Measurements from ENCODE around the gene C3. TPM values are rescaled to one million over a fixed set of nuclear protein-coding genes. Genes with fewer than 3 reads are reported as not detected.
"Not testable (repeated sequence)": the region's sequence is repeated elsewhere in the genome, so short reads cannot be mapped to it uniquely, and the experiment has no call there.

The C3 gene
- total and polyA plus RNA-seq, 7 donors, result 37.7 to 120 (median 88.4) TPM

GRCh38 chr19:6767081-6767356 is 46.6 kb upstream of the C3 start:
- Histone ChIP-seq H3K27ac (no peak overlapping the region), H3K9me3 (no peaks in the 10 kb centered on the region), H3K27me3 (ENCODE audit: insufficient read depth in 3 of 3, low read length in 2 of 3) (peaks cover 0 to 28% (median 11%) of the 10 kb centered on the region in 3 donors), H3K4me3 (peak overlapping the region; percentile 41), H3K36me3 (ENCODE audit: insufficient read depth in 1 of 2, low read depth in 1 of 2) (no peaks in the 10 kb centered on the region), H3K4me1 (peaks cover 5% of the 10 kb centered on the region)
- DNase-seq, result no peak
- peak in 3 of 4 donors; percentile 7 to 18 (median 15) for ATAC-seq
- no peak for TF ChIP-seq CTCF (IDR thresholded peaks at IDR 0.05)
- WGBS, 3 donors, result 1 to 2% (median 1%) methylated on average over 15 of the region's 15 CpGs
- intact Hi-C loops (cut with DNase I), result loop anchor here in 1 of 2 donors (5.0 kb wide), 1 partner anchor 35 kb away; no protein-coding TSS in a partner anchor

GRCh38 chr19:6766357-6767080 is 46.1 kb upstream of the C3 start:
- WGBS, 3 donors, result 15 to 25% (median 19%) methylated on average over 16 of the region's 16 CpGs
- DNase-seq, result no peak
- peaks cover 0 to 28% (median 11%) of the 10 kb centered on the region in 3 donors for H3K27me3 ChIP-seq (ENCODE audit: insufficient read depth in 3 of 3, low read length in 2 of 3)
- no peaks in the 10 kb centered on the region for H3K9me3 ChIP-seq
- ATAC-seq, result no peak
- H3K4me1 ChIP-seq, result peaks cover 5% of the 10 kb centered on the region
- no peaks in the 10 kb centered on the region for H3K36me3 ChIP-seq (ENCODE audit: insufficient read depth in 1 of 2, low read depth in 1 of 2)
- TF ChIP-seq CTCF (IDR thresholded peaks at IDR 0.05), result no peak
- H3K4me3 ChIP-seq, result peak overlapping the region; percentile 41
- intact Hi-C loops (cut with DNase I), result loop anchor here in 1 of 2 donors (5.0 kb wide), 1 partner anchor 34 kb away; no protein-coding TSS in a partner anchor
- H3K27ac ChIP-seq, result no peak overlapping the region

GRCh38 chr19:6765738-6766356 is 45.4 kb upstream of the C3 start:
- H3K4me3 ChIP-seq, result no peak overlapping the region
- H3K27me3 ChIP-seq (ENCODE audit: insufficient read depth in 3 of 3, low read length in 2 of 3), result peaks cover 0 to 28% (median 11%) of the 10 kb centered on the region in 3 donors
- TF ChIP-seq CTCF (IDR thresholded peaks at IDR 0.05), result no peak
- no peaks in the 10 kb centered on the region for H3K9me3 ChIP-seq
- peaks cover 5% of the 10 kb centered on the region for H3K4me1 ChIP-seq
- intact Hi-C loops (cut with DNase I), result loop anchor here in 1 of 2 donors (5.0 kb wide), 1 partner anchor 34 kb away; no protein-coding TSS in a partner anchor
- no peaks in the 10 kb centered on the region for H3K36me3 ChIP-seq (ENCODE audit: insufficient read depth in 1 of 2, low read depth in 1 of 2)
- 27 to 31% (median 29%) methylated on average over 8 of the region's 8 CpGs for WGBS, 3 donors
- ATAC-seq (no peak), DNase-seq (no peak)
- H3K27ac ChIP-seq, result no peak overlapping the region

GRCh38 chr19:6762253-6762797 is 41.9 kb upstream of the C3 start:
- not testable (repeated sequence) for DNase-seq
- H3K27me3 ChIP-seq (ENCODE audit: insufficient read depth in 3 of 3, low read length in 2 of 3), result peaks cover 0 to 17% (median 9%) of the 10 kb centered on the region in 3 donors

GRCh38 chr19:6761053-6761676 is 40.7 kb upstream of the C3 start:
- WGBS, 3 donors, result 67 to 83% (median 81%) methylated on average over 4 of the region's 4 CpGs

More at GRCh38 chr19:6762253-6762797, 41.9 kb upstream of the C3 start:
- WGBS, 3 donors, result 77 to 85% (median 82%) methylated on average over 7 to 8 of the region's 8 CpGs
- intact Hi-C loops (cut with DNase I); H3K36me3 ChIP-seq (ENCODE audit: insufficient read depth in 1 of 2, low read depth in 1 of 2); H3K4me1 ChIP-seq; H3K4me3 ChIP-seq; ATAC-seq; H3K9me3 ChIP-seq; H3K27ac ChIP-seq: not testable (repeated sequence)

More at GRCh38 chr19:6761053-6761676, 40.7 kb upstream of the C3 start:
- ATAC-seq (peak; percentile 40 to 73 (median 56)), DNase-seq (no peak)
- H3K36me3 ChIP-seq (ENCODE audit: insufficient read depth in 1 of 2, low read depth in 1 of 2), result no peaks in the 10 kb centered on the region
- peaks cover 0 to 6% (median 5%) of the 10 kb centered on the region in 3 donors for H3K27me3 ChIP-seq (ENCODE audit: insufficient read depth in 3 of 3, low read length in 2 of 3)
- no peaks in the 10 kb centered on the region for H3K9me3 ChIP-seq
- no peak for TF ChIP-seq CTCF (IDR thresholded peaks at IDR 0.05)
- H3K4me3 ChIP-seq, result no peak overlapping the region
- intact Hi-C loops (cut with DNase I), result no loop called here
- no peaks in the 10 kb centered on the region for H3K4me1 ChIP-seq
- no peak overlapping the region for H3K27ac ChIP-seq
